ENCODE results near the gene SLFN12L.

SLFN12L gene

GRCh38 chr17:35432176-35433074, 105.1 kb downstream of the SLFN12L start, which contains the start of gene SLFN12:
SLFN12 (minus strand) TSS chr17:35432500; CDS start chr17:35423028, 9,472 bp downstream.
- TF ChIP-seq, protein P1, sequence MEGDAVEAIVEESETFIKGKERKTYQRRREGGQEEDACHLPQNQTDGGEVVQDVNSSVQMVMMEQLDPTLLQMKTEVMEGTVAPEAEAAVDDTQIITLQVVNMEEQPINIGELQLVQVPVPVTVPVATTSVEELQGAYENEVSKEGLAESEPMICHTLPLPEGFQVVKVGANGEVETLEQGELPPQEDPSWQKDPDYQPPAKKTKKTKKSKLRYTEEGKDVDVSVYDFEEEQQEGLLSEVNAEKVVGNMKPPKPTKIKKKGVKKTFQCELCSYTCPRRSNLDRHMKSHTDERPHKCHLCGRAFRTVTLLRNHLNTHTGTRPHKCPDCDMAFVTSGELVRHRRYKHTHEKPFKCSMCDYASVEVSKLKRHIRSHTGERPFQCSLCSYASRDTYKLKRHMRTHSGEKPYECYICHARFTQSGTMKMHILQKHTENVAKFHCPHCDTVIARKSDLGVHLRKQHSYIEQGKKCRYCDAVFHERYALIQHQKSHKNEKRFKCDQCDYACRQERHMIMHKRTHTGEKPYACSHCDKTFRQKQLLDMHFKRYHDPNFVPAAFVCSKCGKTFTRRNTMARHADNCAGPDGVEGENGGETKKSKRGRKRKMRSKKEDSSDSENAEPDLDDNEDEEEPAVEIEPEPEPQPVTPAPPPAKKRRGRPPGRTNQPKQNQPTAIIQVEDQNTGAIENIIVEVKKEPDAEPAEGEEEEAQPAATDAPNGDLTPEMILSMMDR (IDR thresholded peaks at IDR 0.05; ENCODE audit: insufficient read depth, missing control alignments): no peak
- no peak for FAIRE-seq
- DNase-seq (ENCODE audit: insufficient read length, low spot score): no peak

GRCh38 chr17:35429702-35430101, 107.8 kb downstream of the SLFN12L start:
- no peak for FAIRE-seq
- TF ChIP-seq, protein P1 (IDR thresholded peaks at IDR 0.05; ENCODE audit: insufficient read depth, missing control alignments): no peak
- no peak for DNase-seq (ENCODE audit: insufficient read length, low spot score)

GRCh38 chr17:35428229-35428628, 109.2 kb downstream of the SLFN12L start:
- DNase-seq (ENCODE audit: insufficient read length, low spot score): no peak
- TF ChIP-seq, protein P1 (IDR thresholded peaks at IDR 0.05; ENCODE audit: insufficient read depth, missing control alignments): no peak
- no peak for FAIRE-seq

GRCh38 chr17:35423761-35424160, 113.7 kb downstream of the SLFN12L start:
- FAIRE-seq (no peak), DNase-seq (ENCODE audit: insufficient read length, low spot score) (no peak)
- TF ChIP-seq, protein P1 (IDR thresholded peaks at IDR 0.05; ENCODE audit: insufficient read depth, missing control alignments): no peak

Data from D721Med (cell line).